WTC11 (cell line): ENCODE measurements around the gene DDOST. TPM values are rescaled to one million over a fixed set of nuclear protein-coding genes. Genes with fewer than 3 reads are reported as not detected.

Source experiments
- ATAC-seq: fragments of 200-7000 bp; cut with Tn5 transposase; 2 replicates; pipeline ENCODE4 v1.10.0; 2021; ENCODE audit warnings: mild to moderate bottlenecking, moderate library complexity
- CTCF ChIA-PET: fragments of 300-600 bp; sonication (Branson Sonifier 250); formaldehyde crosslinking; loops from one replicate; lab custom pipeline; 2021; ENCODE audit warnings: antibody characterized with exemption; lab: Charles Lee
- POLR2A ChIA-PET: fragments of 350-600 bp; sonication (Branson Sonifier 250); formaldehyde crosslinking; loops from one replicate; lab custom pipeline; 2021; ENCODE audit warnings: antibody characterized with exemption; lab: Charles Lee
- DNase-seq: peaks from one replicate; pipeline ENCODE4 v3.0.0; 2021; ENCODE audit warnings: low spot score
- H3K27ac Mint-ChIP-seq: 2 replicates; pipeline ENCODE4 v1.8.0; 2021; ENCODE audit warnings: mixed read lengths
- H3K27me3 Mint-ChIP-seq: 2 replicates; pipeline ENCODE4 v1.8.0; 2021; ENCODE audit warnings: low read depth, mild to moderate bottlenecking, moderate library complexity, mixed read lengths
- H3K36me3 Mint-ChIP-seq: 2 replicates; pipeline ENCODE4 v1.8.0; 2021; ENCODE audit warnings: mixed read lengths
- H3K4me1 Mint-ChIP-seq: 2 replicates; pipeline ENCODE4 v1.8.0; 2022; ENCODE audit warnings: mixed read lengths
- H3K4me3 Mint-ChIP-seq: 2 replicates; pipeline ENCODE4 v1.8.0; 2021; ENCODE audit warnings: mild to moderate bottlenecking, moderate library complexity, mixed read lengths
- H3K9me3 Mint-ChIP-seq: 2 replicates; pipeline ENCODE4 v1.8.0; 2021; ENCODE audit warnings: mixed read lengths
- ATF1 ChIP-seq: sonication (generic); formaldehyde crosslinking; IDR thresholded peaks from 2 replicates; pipeline ENCODE4 v1.8.1; 2023; ENCODE audit warnings: mild to moderate bottlenecking, moderate library complexity, missing genetic modification reagents
- CTCF ChIP-seq: fragments of 200-600 bp; IDR thresholded peaks from 2 replicates; pipeline ENCODE4 v1.8.0; 2022; ENCODE audit warnings: antibody characterized with exemption
- E2F5 ChIP-seq: sonication (generic); formaldehyde crosslinking; IDR thresholded peaks from 2 replicates; pipeline ENCODE4 v1.8.1; 2022; ENCODE audit warnings: mild to moderate bottlenecking, moderate library complexity, missing genetic modification reagents
- ESRRA ChIP-seq: sonication (generic); formaldehyde crosslinking; IDR thresholded peaks from 2 replicates; pipeline ENCODE4 v1.8.1; 2022; ENCODE audit warnings: mild to moderate bottlenecking, missing genetic modification reagents, borderline replicate concordance
- FOXJ3 ChIP-seq: sonication (generic); formaldehyde crosslinking; IDR thresholded peaks from 2 replicates; pipeline ENCODE4 v1.9.0; 2021; ENCODE audit warnings: missing genetic modification reagents, mild to moderate bottlenecking, borderline replicate concordance
- FOXK1 ChIP-seq: sonication (generic); formaldehyde crosslinking; IDR thresholded peaks from 2 replicates; pipeline ENCODE4 v1.8.0; 2022; ENCODE audit warnings: mild to moderate bottlenecking, moderate library complexity, missing genetic modification reagents
- FOXP1 ChIP-seq: sonication (generic); formaldehyde crosslinking; IDR thresholded peaks from 2 replicates; pipeline ENCODE4 v1.8.0; 2022; ENCODE audit warnings: missing genetic modification reagents, mild to moderate bottlenecking, moderate library complexity, borderline replicate concordance
- HMGA2 ChIP-seq: fragments of 250-450 bp; sonication (Bioruptor Pico); IDR thresholded peaks from 2 replicates; pipeline ENCODE4 v1.4.0; 2021; ENCODE audit warnings: mild to moderate bottlenecking, moderate library complexity
- JAZF1 ChIP-seq: fragments of 250-450 bp; sonication (Bioruptor Pico); IDR thresholded peaks from 2 replicates; pipeline ENCODE4 v1.9.0; 2021; ENCODE audit warnings: moderate library complexity, mild to moderate bottlenecking, inconsistent platforms
- MLX ChIP-seq: sonication (generic); formaldehyde crosslinking; IDR thresholded peaks from 2 replicates; pipeline ENCODE4 v1.8.1; 2023; ENCODE audit warnings: mild to moderate bottlenecking, missing genetic modification reagents, moderate library complexity
- MXD4 ChIP-seq: fragments of 250-450 bp; sonication (Bioruptor Pico); IDR thresholded peaks from 2 replicates; pipeline ENCODE4 v1.8.0; 2021; ENCODE audit warnings: mild to moderate bottlenecking, moderate library complexity, borderline replicate concordance
- PRDM15 ChIP-seq: sonication (generic); formaldehyde crosslinking; IDR thresholded peaks from 2 replicates; pipeline ENCODE4 v1.8.0; 2022; ENCODE audit warnings: missing genetic modification reagents
- RORB ChIP-seq: fragments of 250-450 bp; sonication (Bioruptor Pico); IDR thresholded peaks from 2 replicates; pipeline ENCODE4 v1.9.0; 2021; ENCODE audit warnings: mild to moderate bottlenecking
- SMAD3 ChIP-seq: sonication (generic); formaldehyde crosslinking; IDR thresholded peaks from 2 replicates; pipeline ENCODE4 v1.8.0; 2022; ENCODE audit warnings: missing genetic modification reagents, mild to moderate bottlenecking, borderline replicate concordance
- SMAD4 ChIP-seq: sonication (generic); formaldehyde crosslinking; IDR thresholded peaks from 2 replicates; pipeline ENCODE4 v1.8.0; 2022; ENCODE audit warnings: mild to moderate bottlenecking, missing genetic modification reagents
- TP53 ChIP-seq: sonication (generic); formaldehyde crosslinking; IDR thresholded peaks from 2 replicates; pipeline ENCODE4 v1.8.1; 2023; ENCODE audit warnings: mild to moderate bottlenecking, missing genetic modification reagents
- ZBTB21 ChIP-seq: sonication (generic); formaldehyde crosslinking; IDR thresholded peaks from 2 replicates; pipeline ENCODE4 v1.8.1; 2023; ENCODE audit warnings: mild to moderate bottlenecking, missing genetic modification reagents, borderline replicate concordance
- ZMAT4 ChIP-seq: fragments of 250-450 bp; sonication (Bioruptor Pico); IDR thresholded peaks from 2 replicates; pipeline ENCODE4 v1.9.0; 2021; ENCODE audit warnings: mild to moderate bottlenecking
- ZNF232 ChIP-seq: sonication (generic); formaldehyde crosslinking; IDR thresholded peaks from 2 replicates; pipeline ENCODE4 v1.8.0; 2022; ENCODE audit warnings: mild to moderate bottlenecking, missing genetic modification reagents
- ZNF532 ChIP-seq: fragments of 250-450 bp; sonication (Bioruptor Pico); IDR thresholded peaks from 2 replicates; pipeline ENCODE4 v1.9.0; 2021; ENCODE audit warnings: mild to moderate bottlenecking, borderline replicate concordance
- ZSCAN18 ChIP-seq: fragments of 250-450 bp; sonication (Bioruptor Pico); IDR thresholded peaks from 2 replicates; pipeline ENCODE4 v2.1.2; 2022; ENCODE audit warnings: mild to moderate bottlenecking, moderate library complexity
- total RNA-seq: library from RNA; stranded (reverse); gene quantifications from 3 replicates; pipeline ENCODE4 v1.2.3, GENCODE V29; 2021

Gene DDOST
- total RNA-seq, 1 experiment from 2014 or later, result 300 TPM

- TF ChIP-seq ZMAT4 (CRISPR knock-in tag) (no peak), SMAD3 (no peak), ZBTB21 (CRISPR knock-in tag) (no peak), PRDM15 (CRISPR knock-in tag) (no peak), MLX (CRISPR knock-in tag) (no peak), MXD4 (CRISPR knock-in tag) (no peak)
These were observed 4.1 kb downstream of the DDOST start (continued) for GRCh38 chr1:20657024-20657423.

GRCh38 chr1:20654104-20654690 is 7.0 kb downstream of the DDOST start:
- peaks cover 75% of the 10 kb centered on the region for H3K36me3 Mint-ChIP-seq
- ChIA-PET CTCF (interaction anchor here (0.9 to 2.0 kb wide), 5 partner anchors 12 to 541 kb away, joined by 3 to 7 read pairs (median 4); partner anchors contain the start of gene KIF17), POLR2A (no interaction called here)
- H3K4me1 Mint-ChIP-seq, result no peaks in the 10 kb centered on the region
- no peaks in the 10 kb centered on the region for H3K27me3 Mint-ChIP-seq
- DNase-seq, result peak; percentile 40
- no peak overlapping the region for H3K4me3 Mint-ChIP-seq
- TF ChIP-seq FOXK1 (CRISPR knock-in tag), result no peak
- TF ChIP-seq FOXJ3 (CRISPR knock-in tag), result no peak
- no peak for TF ChIP-seq ESRRA (CRISPR knock-in tag)
- TF ChIP-seq RORB, result no peak
- no peak for TF ChIP-seq HMGA2
- TF ChIP-seq TP53 (CRISPR knock-in tag), result no peak
- TF ChIP-seq, all 79 proteins: peak for 0
- Mint-ChIP-seq H3K27ac (no peak overlapping the region), H3K9me3 (no peaks in the 10 kb centered on the region)
- ATAC-seq, result peak; percentile 88

- CTCF ChIA-PET, result interaction anchor here (1.3 kb wide), 1 partner anchor 77 kb away, joined by 3 read pairs; no protein-coding TSS in a partner anchor
- POLR2A ChIA-PET, result no interaction called here
- no peak for ATAC-seq
- TF ChIP-seq ZNF532 (CRISPR knock-in tag), result no peak
- no peak for TF ChIP-seq SMAD4 (CRISPR knock-in tag)
- TF ChIP-seq CTCF, result no peak
- no peak for TF ChIP-seq FOXP1 (CRISPR knock-in tag)
- TF ChIP-seq ATF1 (CRISPR knock-in tag), result no peak
- TF ChIP-seq JAZF1, result no peak
- no peak for TF ChIP-seq ZNF232 (CRISPR knock-in tag)
- TF ChIP-seq FOXK1 (CRISPR knock-in tag), result no peak
- TF ChIP-seq E2F5 (CRISPR knock-in tag), result no peak
- no peak for TF ChIP-seq ZSCAN18 (CRISPR knock-in tag)
These were observed 8.9 kb downstream of the DDOST start for GRCh38 chr1:20652300-20652699.

More at GRCh38 chr1:20652300-20652699, 8.9 kb downstream of the DDOST start:
- Mint-ChIP-seq H3K4me3 (no peak overlapping the region), H3K27me3 (no peaks in the 10 kb centered on the region), H3K4me1 (no peaks in the 10 kb centered on the region), H3K36me3 (peaks cover 77% of the 10 kb centered on the region), H3K9me3 (no peaks in the 10 kb centered on the region), H3K27ac (no peak overlapping the region)
- DNase-seq, result no peak
